ENCODE results near the gene UGT2B7. TPM values are rescaled to one million over a fixed set of nuclear protein-coding genes. Genes with fewer than 3 reads are reported as not detected.

The UGT2B7 gene
- total RNA-seq, 1 experiment from 2014 or later = 3.0 TPM

GRCh38 chr4:69147334-69147733, 51.1 kb downstream of the UGT2B7 start:
- Mint-ChIP-seq H3K36me3 (ENCODE audit: insufficient read depth, unreplicated experiment) (no peaks in the 10 kb centered on the region), H3K4me3 (ENCODE audit: unreplicated experiment) (no peak overlapping the region), H3K27ac (ENCODE audit: unreplicated experiment) (no peak overlapping the region), H3K9me3 (ENCODE audit: unreplicated experiment) (no peaks in the 10 kb centered on the region), H3K4me1 (ENCODE audit: low read depth, unreplicated experiment) (no peaks in the 10 kb centered on the region), H3K27me3 (ENCODE audit: insufficient read depth, unreplicated experiment) (no peaks in the 10 kb centered on the region)
- H3K36me3 ChIP-seq (ENCODE audit: control insufficient read depth, insufficient read depth, low read length) = no peaks in the 10 kb centered on the region
- ChIA-PET CTCF (no interaction called here), POLR2A (no interaction called here)
- H3K9me3 ChIP-seq = no peaks in the 10 kb centered on the region
- BruUV-seq (replicated peaks) = no TSS peak
- H3K4me3 ChIP-seq (ENCODE audit: low read depth, low read length) = no peak overlapping the region
- H3K4me1 ChIP-seq = no peaks in the 10 kb centered on the region
- intact Hi-C loops (cut with micrococcal nuclease; ENCODE audit: unreplicated experiment) = no loop called here
- TF ChIP-seq CTCF (IDR thresholded peaks at IDR 0.05; ENCODE audit: insufficient read depth in 1 of 2, low read depth in 1 of 2, low read length in 1 of 2, severe bottlenecking in 1 of 2, unreplicated experiment in 1 of 2) = no peak
- no peak for DNase-seq
- H3K27me3 ChIP-seq (replicated peaks; ENCODE audit: control insufficient read depth, insufficient read depth, low read length) = no peaks in the 10 kb centered on the region

GRCh38 chr4:69154021-69154420, 57.7 kb downstream of the UGT2B7 start:
- no peak for DNase-seq
- Histone ChIP-seq H3K9me3 (no peaks in the 10 kb centered on the region), H3K4me3 (ENCODE audit: low read depth, low read length) (no peak overlapping the region), H3K27me3 (replicated peaks; ENCODE audit: control insufficient read depth, insufficient read depth, low read length) (no peaks in the 10 kb centered on the region), H3K36me3 (ENCODE audit: control insufficient read depth, insufficient read depth, low read length) (no peaks in the 10 kb centered on the region), H3K4me1 (no peaks in the 10 kb centered on the region)
- ChIA-PET CTCF (no interaction called here), POLR2A (no interaction called here)
- no peaks in the 10 kb centered on the region for H3K27me3 Mint-ChIP-seq (ENCODE audit: insufficient read depth, unreplicated experiment)
- TF ChIP-seq CTCF (IDR thresholded peaks at IDR 0.05; ENCODE audit: insufficient read depth in 1 of 2, low read depth in 1 of 2, low read length in 1 of 2, severe bottlenecking in 1 of 2, unreplicated experiment in 1 of 2) = no peak
- H3K27ac Mint-ChIP-seq (ENCODE audit: unreplicated experiment) = no peak overlapping the region
- BruUV-seq (replicated peaks) = no TSS peak
- H3K9me3 Mint-ChIP-seq (ENCODE audit: unreplicated experiment) = no peaks in the 10 kb centered on the region
- H3K36me3 Mint-ChIP-seq (ENCODE audit: insufficient read depth, unreplicated experiment) = no peaks in the 10 kb centered on the region
- H3K4me1 Mint-ChIP-seq (ENCODE audit: low read depth, unreplicated experiment) = no peaks in the 10 kb centered on the region
- H3K4me3 Mint-ChIP-seq (ENCODE audit: unreplicated experiment) = no peak overlapping the region
- intact Hi-C loops (cut with micrococcal nuclease; ENCODE audit: unreplicated experiment) = no loop called here

- DNase-seq = no peak
- intact Hi-C loops (cut with micrococcal nuclease; ENCODE audit: unreplicated experiment) = no loop called here
- ChIA-PET CTCF (no interaction called here), POLR2A (no interaction called here)
- H3K4me3 ChIP-seq (ENCODE audit: low read depth, low read length) = no peak overlapping the region
- H3K4me1 Mint-ChIP-seq (ENCODE audit: low read depth, unreplicated experiment) = no peaks in the 10 kb centered on the region
- peak in 1 of 2 experiments; percentile 15 for TF ChIP-seq CTCF (IDR thresholded peaks at IDR 0.05; ENCODE audit: insufficient read depth in 1 of 2, low read depth in 1 of 2, low read length in 1 of 2, severe bottlenecking in 1 of 2, unreplicated experiment in 1 of 2)
- H3K27ac Mint-ChIP-seq (ENCODE audit: unreplicated experiment) = no peak overlapping the region
- H3K27me3 ChIP-seq (replicated peaks; ENCODE audit: control insufficient read depth, insufficient read depth, low read length) = no peaks in the 10 kb centered on the region
- H3K4me1 ChIP-seq = no peaks in the 10 kb centered on the region
- H3K4me3 Mint-ChIP-seq (ENCODE audit: unreplicated experiment) = no peak overlapping the region
- H3K36me3 ChIP-seq (ENCODE audit: control insufficient read depth, insufficient read depth, low read length) = no peaks in the 10 kb centered on the region
- no peaks in the 10 kb centered on the region for H3K9me3 ChIP-seq
- no peaks in the 10 kb centered on the region for H3K27me3 Mint-ChIP-seq (ENCODE audit: insufficient read depth, unreplicated experiment)
- no peaks in the 10 kb centered on the region for H3K36me3 Mint-ChIP-seq (ENCODE audit: insufficient read depth, unreplicated experiment)
- no TSS peak for BruUV-seq (replicated peaks)
- H3K9me3 Mint-ChIP-seq (ENCODE audit: unreplicated experiment) = no peaks in the 10 kb centered on the region
Observed at GRCh38 chr4:69156913-69157312, 60.6 kb downstream of the UGT2B7 start.

Other genes starting within 250 kb of the UGT2B7 start
- 2.5 TPM in 2 replicates for gene UGT2A3, start 144.7 kb upstream of the UGT2B7 start, total RNA-seq (2022)
- 0.35 TPM in 1 of 2 replicates, not detected in the other for gene UGT2B11, start 118.3 kb downstream of the UGT2B7 start, total RNA-seq (2022)
- gene UGT2B28, start 184.0 kb downstream of the UGT2B7 start, total RNA-seq (2022) = not detected in 2 replicates